Nucleus accumbens (tissue), 56 donors: ENCODE measurements around the gene OR52E4.

ENCODE experiments used
- DNase-seq, 56 donors: peaks; one replicate each; lab custom pipeline; 2025; lab: John Stamatoyannopoulos, UW

Gene OR52E4

GRCh38 chr11:5928811-5929210 is 48.4 kb downstream of the OR52E4 start:
- no peak for DNase-seq

DNA sequence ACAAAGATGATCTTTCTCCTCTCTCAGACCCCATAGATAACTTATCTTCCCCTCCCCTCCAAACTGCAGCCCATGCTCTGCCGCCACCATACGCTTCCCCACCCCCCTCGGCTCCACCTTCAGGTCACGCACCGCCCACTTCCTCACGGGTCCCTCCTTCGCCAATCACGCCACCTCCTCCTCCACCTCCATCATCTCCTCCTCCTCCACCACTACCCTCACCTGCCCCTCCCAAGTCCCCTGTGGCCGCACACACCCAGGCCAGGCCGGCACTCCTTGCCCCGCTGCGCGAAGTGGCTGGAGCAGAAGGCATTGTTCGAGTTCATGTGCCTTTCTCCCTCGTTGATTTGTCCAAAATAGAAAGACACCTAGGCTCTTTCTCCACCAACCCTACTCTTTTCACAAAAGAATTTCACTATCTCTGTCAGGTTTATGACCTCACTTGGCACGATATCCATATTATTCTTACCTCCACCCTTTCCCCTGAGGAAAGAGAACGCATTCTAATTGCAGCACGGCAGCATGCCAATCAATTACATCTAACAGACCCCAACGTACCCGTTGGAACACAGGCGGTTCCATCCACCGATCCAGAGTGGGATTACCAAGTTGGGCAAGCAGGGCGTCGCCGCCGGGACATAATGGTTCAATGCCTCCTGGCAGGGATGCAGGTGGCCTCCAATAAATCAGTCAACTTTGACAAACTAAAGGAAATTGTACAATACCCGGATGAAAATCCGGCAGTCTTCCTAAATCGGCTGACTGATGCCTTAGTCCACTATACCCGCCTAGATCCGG is 49.3 kb downstream of the OR52E4 start:
- DNase-seq = no peak

DNA sequence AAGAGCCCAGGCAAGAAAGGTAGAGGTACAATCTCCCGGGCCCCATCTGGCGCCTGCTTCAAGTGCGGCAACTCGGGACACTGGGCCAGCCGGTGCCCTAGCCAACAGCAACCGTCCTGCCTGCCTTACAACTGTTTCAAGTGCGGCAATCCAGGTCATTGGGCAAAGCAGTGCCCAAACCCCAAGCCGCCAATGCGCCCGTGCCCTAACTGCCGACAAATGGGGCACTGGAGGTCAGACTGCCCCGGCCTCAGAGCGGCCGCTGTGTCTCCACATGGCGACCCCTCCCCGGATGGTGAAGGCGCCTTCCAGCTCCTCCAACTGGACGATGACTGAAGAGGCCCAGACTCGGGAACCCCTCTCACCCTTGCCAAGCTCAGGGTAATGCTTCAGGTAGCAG is 50.2 kb downstream of the OR52E4 start:
- no peak for DNase-seq

- DNase-seq = no peak
Observed at GRCh38 chr11:5931061-5931460, 50.6 kb downstream of the OR52E4 start.

DNA sequence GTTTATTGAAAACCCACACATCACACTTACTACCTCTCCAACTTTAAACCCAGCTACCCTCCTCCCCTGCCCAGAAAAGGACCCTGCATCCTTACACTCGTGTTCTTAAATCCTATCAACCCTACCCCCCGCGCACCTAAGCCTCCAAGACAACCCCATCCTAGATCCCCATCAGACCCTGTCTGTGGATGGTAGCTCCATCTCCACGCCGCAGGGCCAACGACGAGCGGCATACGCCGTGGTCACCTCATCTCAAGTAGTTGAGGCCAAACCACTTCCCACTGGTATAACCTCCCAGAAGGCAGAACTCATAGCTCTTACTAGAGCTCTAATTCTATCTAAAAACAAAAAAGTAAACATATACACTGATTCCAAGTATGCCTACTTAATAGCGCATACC is 52.2 kb downstream of the OR52E4 start:
- no peak for DNase-seq

GRCh38 chr11:5933116-5933515 is 52.7 kb downstream of the OR52E4 start:
- no peak for DNase-seq
